ENCODE measurements around the gene PELO. TPM values are rescaled to one million over a fixed set of nuclear protein-coding genes. Genes with fewer than 3 reads are reported as not detected.

The PELO gene
- polyA plus RNA-seq, 2 of the 4 experiments (the other 2 are of a cell fraction): 15.6 to 20.1 TPM

- no peak for TF ChIP-seq CTCF (IDR thresholded peaks at IDR 0.05)
- no peak for TF ChIP-seq PBX3 (IDR thresholded peaks at IDR 0.05)
- TF ChIP-seq KDM1A (IDR thresholded peaks at IDR 0.05; ENCODE audit: low read depth): no peak
- TF ChIP-seq CEBPB (IDR thresholded peaks at IDR 0.05): no peak
- TF ChIP-seq ZFP36 (IDR thresholded peaks at IDR 0.05; ENCODE audit: borderline replicate concordance, partially characterized antibody): no peak
Observed at GRCh38 chr5:52759331-52759730, 28.4 kb upstream of the PELO start (continued).

- Histone ChIP-seq H3K4me2 (no peak overlapping the region), H3K9me3 (no peaks in the 10 kb centered on the region), H3K4me3 (no peak overlapping the region), H3K27ac (no peak overlapping the region), H3K4me1 (no peaks in the 10 kb centered on the region)
- TF ChIP-seq SMC3 (IDR thresholded peaks at IDR 0.05) (no peak), ATOH8 (CRISPR knock-in tag; IDR thresholded peaks at IDR 0.05; ENCODE audit: low read depth) (no peak), EHMT2 (IDR thresholded peaks at IDR 0.05; ENCODE audit: low read depth) (no peak)
- no peak for DNase-seq (ENCODE audit: low read depth in 1 of 2, low spot score in 1 of 2)
- POLR2A ChIA-PET: no interaction called here
- CTCF ChIA-PET: no interaction called here
- 12% methylated on average over 1 of the region's 1 CpG for WGBS (ENCODE audit: missing lambda C conversion rate)
- no peak for FAIRE-seq
- no peak for ATAC-seq
Observed at GRCh38 chr5:52760695-52761366, 26.9 kb upstream of the PELO start.

- ATAC-seq (no peak), FAIRE-seq (no peak), DNase-seq (ENCODE audit: low read depth in 1 of 2, low spot score in 1 of 2) (no peak)
- WGBS (ENCODE audit: missing lambda C conversion rate): 85% methylated on average over 2 of the region's 2 CpGs
- H3K27ac ChIP-seq: no peak overlapping the region
- no peaks in the 10 kb centered on the region for H3K9me3 ChIP-seq
- POLR2A ChIA-PET: no interaction called here
- no peak overlapping the region for H3K4me2 ChIP-seq
- H3K4me3 ChIP-seq: no peak overlapping the region
- no peaks in the 10 kb centered on the region for H3K4me1 ChIP-seq
- CTCF ChIA-PET: interaction anchor here (0.5 kb wide), 1 partner anchor 66 kb away, joined by 3 read pairs; no protein-coding TSS in a partner anchor
- TF ChIP-seq HEYL (CRISPR knock-in tag; IDR thresholded peaks at IDR 0.05) (no peak), JUNB (IDR thresholded peaks at IDR 0.05) (no peak)
Observed at GRCh38 chr5:52767217-52767743, 20.4 kb upstream of the PELO start.

- ATAC-seq: no peak
- CTCF ChIA-PET: interaction anchor here (0.5 kb wide), 1 partner anchor 67 kb away, joined by 3 read pairs; no protein-coding TSS in a partner anchor
- WGBS (ENCODE audit: missing lambda C conversion rate): 46% methylated on average over 1 of the region's 1 CpG
- no peak for DNase-seq (ENCODE audit: low read depth in 1 of 2, low spot score in 1 of 2)
- no peak overlapping the region for H3K4me2 ChIP-seq
- H3K9me3 ChIP-seq: no peaks in the 10 kb centered on the region
- H3K4me1 ChIP-seq: no peaks in the 10 kb centered on the region
- TF ChIP-seq RARB (CRISPR knock-in tag; IDR thresholded peaks at IDR 0.05) (no peak), FOSL2 (IDR thresholded peaks at IDR 0.05) (no peak), FOSL2 (CRISPR knock-in tag; IDR thresholded peaks at IDR 0.05) (no peak), POLR2AphosphoS2 (conservative IDR thresholded peaks at IDR 0.05; ENCODE audit: low read length) (no peak), NR3C1 (IDR thresholded peaks at IDR 0.05) (no peak), RCOR1 (IDR thresholded peaks at IDR 0.05; ENCODE audit: low read depth, low read length) (no peak), POLR2A (IDR thresholded peaks at IDR 0.05; ENCODE audit: low read length) (no peak), PBX3 (IDR thresholded peaks at IDR 0.05) (no peak), ZSCAN20 (CRISPR knock-in tag; IDR thresholded peaks at IDR 0.05) (no peak), GATA3 (IDR thresholded peaks at IDR 0.05; ENCODE audit: borderline replicate concordance) (no peak), REST (IDR thresholded peaks at IDR 0.05) (no peak)
- POLR2A ChIA-PET: no interaction called here
- FAIRE-seq: no peak
- H3K27ac ChIP-seq: no peak overlapping the region
- no peak overlapping the region for H3K4me3 ChIP-seq
Observed at GRCh38 chr5:52767766-52768480, 19.8 kb upstream of the PELO start.
